SU-DHL-6 (cell line): Measurements from ENCODE around the gene CNN3.

Experiments
- H2AFZ ChIP-seq: fragments of 200-600 bp; sonication (generic); 2 replicates; pipeline ENCODE4 v1.6.1; 2014; ENCODE audit warnings: low read depth, mild to moderate bottlenecking, moderate library complexity, mixed read lengths, antibody characterized with exemption, low read length; ENCODE audit not compliant: severe bottlenecking
- H3F3A ChIP-seq: fragments of 200-600 bp; shearing (Covaris generic); 2 replicates; pipeline ENCODE4 v1.6.0; 2016; ENCODE audit warnings: antibody characterized with exemption, mild to moderate bottlenecking; ENCODE audit not compliant: insufficient read depth
- H3K27ac ChIP-seq: fragments of 200-600 bp; sonication (generic); 2 replicates; pipeline ENCODE4 v1.5.1; 2016; ENCODE audit warnings: low read depth, mild to moderate bottlenecking, low read length, moderate library complexity, mixed read lengths
- H3K27me3 ChIP-seq: fragments of 200-600 bp; sonication (generic), shearing (Covaris generic); 2 replicates; pipeline ENCODE4 v1.6.0; 2014; ENCODE audit warnings: mild to moderate bottlenecking, low read length
- H3K36me3 ChIP-seq: fragments of 200-600 bp; sonication (generic); 2 replicates; pipeline ENCODE4 v1.6.1; 2014; ENCODE audit warnings: mild to moderate bottlenecking, low read length, mixed read lengths
- H3K4me2 ChIP-seq: fragments of 300-600, 200-600 bp; shearing (Covaris generic), sonication (generic); 2 replicates; pipeline ENCODE4 v1.6.0; 2014; ENCODE audit warnings: low read length, low read depth, mild to moderate bottlenecking; ENCODE audit not compliant: poor library complexity, severe bottlenecking
- H3K4me3 ChIP-seq: fragments of 200-600 bp; sonication (generic); 2 replicates; pipeline ENCODE4 v1.5.1; 2014; ENCODE audit warnings: antibody characterized with exemption, low read length, mild to moderate bottlenecking, mixed read lengths; ENCODE audit not compliant: insufficient read depth, poor library complexity, severe bottlenecking
- H3K79me2 ChIP-seq: fragments of 200-600 bp; sonication (generic); 2 replicates; pipeline ENCODE4 v1.6.1; 2014; ENCODE audit warnings: mild to moderate bottlenecking, low read length, moderate library complexity; ENCODE audit not compliant: insufficient read depth
- H3K9ac ChIP-seq: fragments of 200-600 bp; sonication (generic); 2 replicates; pipeline ENCODE4 v1.7.0; 2014; ENCODE audit warnings: mild to moderate bottlenecking, low read length
- H3K9me2 ChIP-seq: fragments of 200-600 bp; sonication (generic); replicated peaks from 2 replicates; pipeline ENCODE4 v1.6.1; 2014; ENCODE audit warnings: low read length; ENCODE audit not compliant: insufficient read depth
- H3K9me3 ChIP-seq: fragments of 200-600 bp; sonication (generic); 2 replicates; pipeline ENCODE4 v1.6.1; 2014; ENCODE audit warnings: low read length, mixed read lengths; ENCODE audit not compliant: insufficient read depth
- H4K20me1 ChIP-seq: fragments of 200-600 bp; sonication (generic); 2 replicates; pipeline ENCODE4 v1.6.1; 2014; ENCODE audit warnings: low read depth, mild to moderate bottlenecking, antibody characterized with exemption, low read length, moderate library complexity, mixed read lengths
- EZH2phosphoT487 ChIP-seq: fragments of 200-600 bp; sonication (generic), shearing (Covaris generic); conservative IDR thresholded peaks from 2 replicates; pipeline ENCODE4 v1.6.1; 2018; ENCODE audit warnings: mild to moderate bottlenecking, antibody characterized with exemption, low read length, moderate library complexity, mixed read lengths
- TF ChIP-seq, protein P1 (sequence below): fragments of 200-600 bp; sonication (generic); IDR thresholded peaks from one replicate; pipeline ENCODE4 v1.5.1; 2017; ENCODE audit warnings: antibody characterized with exemption, mild to moderate bottlenecking, low read length, moderate library complexity; ENCODE audit not compliant: insufficient read depth, poor library complexity, severe bottlenecking

CNN3 gene

GRCh38 chr1:94856868-94857267, 70.0 kb downstream of the CNN3 start:
- Histone ChIP-seq H3K9ac (no peak overlapping the region), H3K4me2 (no peak overlapping the region), H3F3A (no peaks in the 10 kb centered on the region), H3K27me3 (no peaks in the 10 kb centered on the region), H3K27ac (no peak overlapping the region), H3K9me2 (no peaks in the 10 kb centered on the region), H2AFZ (no peak overlapping the region), H3K4me3 (no peak overlapping the region), H3K36me3 (no peaks in the 10 kb centered on the region), H3K79me2 (no peaks in the 10 kb centered on the region), H3K9me3 (no peaks in the 10 kb centered on the region), H4K20me1 (no peaks in the 10 kb centered on the region)
- TF ChIP-seq, protein P1, sequence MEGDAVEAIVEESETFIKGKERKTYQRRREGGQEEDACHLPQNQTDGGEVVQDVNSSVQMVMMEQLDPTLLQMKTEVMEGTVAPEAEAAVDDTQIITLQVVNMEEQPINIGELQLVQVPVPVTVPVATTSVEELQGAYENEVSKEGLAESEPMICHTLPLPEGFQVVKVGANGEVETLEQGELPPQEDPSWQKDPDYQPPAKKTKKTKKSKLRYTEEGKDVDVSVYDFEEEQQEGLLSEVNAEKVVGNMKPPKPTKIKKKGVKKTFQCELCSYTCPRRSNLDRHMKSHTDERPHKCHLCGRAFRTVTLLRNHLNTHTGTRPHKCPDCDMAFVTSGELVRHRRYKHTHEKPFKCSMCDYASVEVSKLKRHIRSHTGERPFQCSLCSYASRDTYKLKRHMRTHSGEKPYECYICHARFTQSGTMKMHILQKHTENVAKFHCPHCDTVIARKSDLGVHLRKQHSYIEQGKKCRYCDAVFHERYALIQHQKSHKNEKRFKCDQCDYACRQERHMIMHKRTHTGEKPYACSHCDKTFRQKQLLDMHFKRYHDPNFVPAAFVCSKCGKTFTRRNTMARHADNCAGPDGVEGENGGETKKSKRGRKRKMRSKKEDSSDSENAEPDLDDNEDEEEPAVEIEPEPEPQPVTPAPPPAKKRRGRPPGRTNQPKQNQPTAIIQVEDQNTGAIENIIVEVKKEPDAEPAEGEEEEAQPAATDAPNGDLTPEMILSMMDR, result no peak
- TF ChIP-seq EZH2phosphoT487, result no peak

- no peak overlapping the region for H3K4me3 ChIP-seq
- no peaks in the 10 kb centered on the region for H3K36me3 ChIP-seq
- TF ChIP-seq, protein P1, result no peak
- no peak for TF ChIP-seq EZH2phosphoT487
- no peaks in the 10 kb centered on the region for H3K27me3 ChIP-seq
- no peak overlapping the region for H3K9ac ChIP-seq
- H3K9me3 ChIP-seq, result no peaks in the 10 kb centered on the region
- H2AFZ ChIP-seq, result no peak overlapping the region
- no peak overlapping the region for H3K27ac ChIP-seq
- no peaks in the 10 kb centered on the region for H3K79me2 ChIP-seq
- no peaks in the 10 kb centered on the region for H4K20me1 ChIP-seq
- no peaks in the 10 kb centered on the region for H3K9me2 ChIP-seq
- H3K4me2 ChIP-seq, result no peak overlapping the region
- H3F3A ChIP-seq, result no peaks in the 10 kb centered on the region
Measured at GRCh38 chr1:94856004-94856403, 70.9 kb downstream of the CNN3 start.

GRCh38 chr1:94855307-94855700, 71.6 kb downstream of the CNN3 start:
- Histone ChIP-seq H3K27ac (no peak overlapping the region), H3K27me3 (no peaks in the 10 kb centered on the region), H3K36me3 (no peaks in the 10 kb centered on the region), H3F3A (no peaks in the 10 kb centered on the region), H3K9me3 (no peaks in the 10 kb centered on the region), H2AFZ (no peak overlapping the region), H3K9me2 (no peaks in the 10 kb centered on the region), H3K79me2 (no peaks in the 10 kb centered on the region), H3K4me2 (no peak overlapping the region), H4K20me1 (no peaks in the 10 kb centered on the region), H3K9ac (no peak overlapping the region), H3K4me3 (no peak overlapping the region)
- TF ChIP-seq, protein P1, result no peak
- TF ChIP-seq EZH2phosphoT487, result no peak
